ENCODE results near the gene HOXD8.
A peak's percentile ranks its signal among the peaks of the same experiment; 100 is the strongest.

The HOXD8 gene

GRCh38 chr2:176174824-176175708 lies 45.6 kb downstream of the HOXD8 start:
- DNase-seq, result no peak

DNA sequence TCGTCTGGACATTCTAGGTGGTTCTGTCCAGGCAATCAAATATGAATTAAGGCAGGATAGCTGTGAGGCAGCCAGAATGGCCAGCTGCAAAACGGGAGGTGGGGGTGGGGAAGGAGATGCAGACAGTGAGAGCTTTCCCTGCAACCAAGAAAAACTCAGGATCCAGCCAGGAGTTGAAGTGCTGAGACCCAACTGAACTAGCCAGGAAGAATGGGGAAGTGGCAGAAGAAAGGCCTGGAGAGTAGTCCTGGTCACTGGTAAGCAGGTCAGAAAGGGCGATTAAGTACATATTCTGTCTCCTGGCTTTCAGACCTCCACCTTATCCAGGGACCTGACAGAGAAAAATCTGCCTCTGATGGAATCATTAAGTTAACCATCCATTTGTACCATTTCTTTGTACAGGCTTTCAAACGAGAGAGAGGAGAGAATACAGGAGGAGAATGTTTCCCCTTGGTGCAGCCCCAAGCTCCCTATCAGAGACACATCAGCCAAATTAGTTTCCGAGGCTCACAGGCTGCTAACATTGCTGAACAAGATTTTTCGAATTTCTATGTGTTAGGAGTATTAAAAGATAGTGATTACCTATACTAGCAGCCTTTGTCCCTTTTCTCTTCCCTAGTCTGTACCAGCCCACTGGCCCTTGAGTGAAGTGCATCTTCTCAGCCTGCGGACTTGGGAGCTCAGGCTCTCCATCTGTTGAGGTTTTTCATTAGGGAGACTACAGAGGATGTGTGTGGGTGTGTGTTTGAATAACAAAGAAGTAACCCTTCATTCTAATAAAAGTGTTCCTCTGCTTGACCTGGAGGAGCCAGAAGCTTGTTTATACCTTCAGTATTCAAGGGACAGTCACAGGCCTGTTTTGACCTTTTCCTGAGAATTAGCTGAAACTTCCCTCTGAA lies 46.5 kb downstream of the HOXD8 start:
- no peak for DNase-seq

DNA sequence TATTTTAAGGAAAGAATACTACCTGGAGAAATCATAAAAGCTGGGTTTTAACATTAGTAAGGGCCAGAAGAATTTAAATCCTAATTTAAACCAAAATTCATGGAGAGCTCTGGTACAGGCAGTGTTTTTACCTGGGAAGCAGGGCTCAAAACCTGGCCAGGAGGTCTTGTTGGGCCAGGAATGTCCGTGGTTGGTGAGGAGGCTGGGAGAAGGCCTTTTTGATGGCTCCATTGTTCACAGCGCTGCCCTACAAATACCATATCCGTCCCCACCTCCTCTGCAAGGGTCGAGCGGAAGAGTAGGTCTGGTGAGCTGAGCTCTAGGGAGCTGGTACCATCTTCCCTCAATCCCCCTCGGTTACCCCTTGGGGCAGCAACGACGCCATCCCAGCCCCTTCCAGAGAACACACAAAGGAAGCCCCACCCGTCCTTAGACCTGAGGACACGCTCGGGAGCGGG lies 48.1 kb downstream of the HOXD8 start:
- peak; percentile 23 for DNase-seq

GRCh38 chr2:176178038-176178756 lies 48.7 kb downstream of the HOXD8 start:
- DNase-seq, result peak; percentile 51

GRCh38 chr2:176178757-176179295 lies 49.3 kb downstream of the HOXD8 start:
- no peak for DNase-seq

- no peak for DNase-seq
These were observed 52.0 kb downstream of the HOXD8 start for GRCh38 chr2:176181551-176181950.
